IMR-90 (cell line): ENCODE results near the gene RALGPS2. TPM values are rescaled to one million over a fixed set of nuclear protein-coding genes. Genes with fewer than 3 reads are reported as not detected.

Experiments used
- ATAC-seq: fragments of 200-7000 bp; cut with Tn5 transposase; 2 replicates; pipeline ENCODE4 v1.9.1; 2020; ENCODE audit warnings: low read depth, mild to moderate bottlenecking, moderate library complexity
- BruUV-seq: library from RNA; stranded (reverse); fragments of 400-500 nt; replicated peaks from 2 replicates; lab custom pipeline; 2021; lab: Mats Ljungman, UMichigan
- CTCF ChIA-PET: fragments of 300-600 bp; formaldehyde crosslinking; extraction: SDS; loops from one replicate; lab custom pipeline; 2021; ENCODE audit warnings: antibody characterized with exemption; lab: Yijun Ruan, JAX
- POLR2A ChIA-PET: fragments of 300-600 bp; sonication (Branson Sonifier 250); formaldehyde crosslinking; loops from one replicate; lab custom pipeline; 2022; ENCODE audit warnings: antibody characterized with exemption; ENCODE audit not compliant: unreplicated experiment; lab: Charles Lee
- DNase-seq: peaks from one replicate; pipeline ENCODE4 v3.0.0; 2013
- H2AFZ ChIP-seq: replicated peaks from 2 replicates; pipeline ENCODE3; 2013; ENCODE audit warnings: low read length, mild to moderate bottlenecking; ENCODE audit not compliant: poor library complexity
- H2AK5ac ChIP-seq: 2 replicates; pipeline ENCODE4 v1.6.1; 2013; ENCODE audit warnings: low read depth, low read length, inconsistent platforms
- H2AK9ac ChIP-seq: replicated peaks from 2 replicates; pipeline ENCODE3; 2013; ENCODE audit warnings: mild to moderate bottlenecking, low read depth, low read length, moderate library complexity; ENCODE audit not compliant: poor library complexity
- H2BK120ac ChIP-seq: 2 replicates; pipeline ENCODE4 v1.6.1; 2013; ENCODE audit warnings: low read depth, low read length, inconsistent platforms
- H2BK15ac ChIP-seq: 3 replicates; pipeline ENCODE4 v1.6.1; 2013; ENCODE audit warnings: low read depth, low read length, inconsistent platforms
- H2BK20ac ChIP-seq: 2 replicates; pipeline ENCODE4 v1.6.1; 2013; ENCODE audit warnings: low read depth, mild to moderate bottlenecking, inconsistent platforms, low read length, moderate library complexity
- H2BK5ac ChIP-seq: 2 replicates; pipeline ENCODE4 v1.6.1; 2013; ENCODE audit warnings: mild to moderate bottlenecking, low read depth, low read length, inconsistent platforms; ENCODE audit not compliant: poor library complexity, severe bottlenecking
- H3K14ac ChIP-seq: replicated peaks from 2 replicates; pipeline ENCODE4 v1.6.1; 2013; ENCODE audit warnings: low read depth, low read length, inconsistent platforms
- H3K18ac ChIP-seq: 2 replicates; pipeline ENCODE4 v1.6.1; 2013; ENCODE audit warnings: low read depth, low read length, control low read depth
- H3K23ac ChIP-seq: 2 replicates; pipeline ENCODE4 v1.6.1; 2013; ENCODE audit warnings: low read depth, low read length, inconsistent platforms
- H3K27ac ChIP-seq: 2 replicates; pipeline ENCODE4 v1.5.1; 2013; ENCODE audit warnings: mild to moderate bottlenecking, control low read depth, low read length; ENCODE audit not compliant: insufficient read depth
- H3K27me3 ChIP-seq: 2 replicates; pipeline ENCODE4 v1.6.1; 2013; ENCODE audit warnings: low read length; ENCODE audit not compliant: control insufficient read depth, insufficient read depth
- H3K36me3 ChIP-seq: 2 replicates; pipeline ENCODE4 v1.6.1; 2013; ENCODE audit warnings: low read length, mixed read lengths; ENCODE audit not compliant: control insufficient read depth, insufficient read depth
- H3K4ac ChIP-seq: 2 replicates; pipeline ENCODE4 v1.6.1; 2013; ENCODE audit warnings: low read depth, low read length, inconsistent platforms
- H3K4me1 ChIP-seq: 2 replicates; pipeline ENCODE4 v1.6.1; 2013; ENCODE audit warnings: low read length, mixed read lengths; ENCODE audit not compliant: control insufficient read depth, insufficient read depth
- H3K4me2 ChIP-seq: 2 replicates; pipeline ENCODE4 v1.6.1; 2013; ENCODE audit warnings: low read depth, mild to moderate bottlenecking, control low read depth, low read length, moderate library complexity
- H3K4me3 ChIP-seq: 2 replicates; pipeline ENCODE4 v1.5.1; 2013; ENCODE audit warnings: low read depth, mild to moderate bottlenecking, control low read depth, low read length, moderate library complexity; ENCODE audit not compliant: insufficient read depth
- H3K56ac ChIP-seq: 2 replicates; pipeline ENCODE4 v1.6.1; 2013; ENCODE audit warnings: low read length, inconsistent platforms; ENCODE audit not compliant: insufficient read depth; ENCODE audit errors: extremely low read depth
- H3K79me1 ChIP-seq, 2 experiments: 2 replicates each; pipeline ENCODE4 v1.6.1; 2013; ENCODE audit warnings: low read length in 2 of 2, inconsistent platforms in 1 of 2, low read depth in 1 of 2
- H3K9ac ChIP-seq: 2 replicates; pipeline ENCODE4 v1.6.1; 2013; ENCODE audit warnings: low read depth, low read length, control low read depth
- H3K9me1 ChIP-seq: 2 replicates; pipeline ENCODE4 v1.6.1; 2013; ENCODE audit warnings: low read length, inconsistent platforms; ENCODE audit not compliant: insufficient read depth
- H3K9me3 ChIP-seq: 2 replicates; pipeline ENCODE4 v1.6.1; 2013; ENCODE audit warnings: low read length; ENCODE audit not compliant: control insufficient read depth, insufficient read depth
- H4K20me1 ChIP-seq: 2 replicates; pipeline ENCODE4 v1.6.1; 2013; ENCODE audit warnings: low read length, inconsistent platforms; ENCODE audit not compliant: insufficient read depth
- H4K5ac ChIP-seq: 2 replicates; pipeline ENCODE4 v1.6.1; 2013; ENCODE audit warnings: mild to moderate bottlenecking, low read depth, low read length, control low read depth
- H4K8ac ChIP-seq, 2 experiments: 2 replicates each; pipeline ENCODE4 v1.6.1; 2013; ENCODE audit warnings: low read depth in 2 of 2, low read length in 2 of 2, control low read depth in 1 of 2, inconsistent platforms in 1 of 2
- H4K91ac ChIP-seq: 2 replicates; pipeline ENCODE4 v1.6.1; 2013; ENCODE audit warnings: low read depth, low read length, inconsistent platforms; ENCODE audit not compliant: insufficient read depth
- CHD1 ChIP-seq: IDR thresholded peaks from 2 replicates; pipeline ENCODE4 v1.6.1; 2012; ENCODE audit warnings: low read depth, low read length, improper control_type of control experiment
- CTCF ChIP-seq: conservative IDR thresholded peaks from 2 replicates; pipeline ENCODE4 v1.5.1; 2012; ENCODE audit warnings: mild to moderate bottlenecking, low read depth, low read length, improper control_type of control experiment
- ELK1 ChIP-seq: fragments of 150-350 bp; IDR thresholded peaks from 2 replicates; pipeline ENCODE4 v1.6.1; 2016; ENCODE audit warnings: low read depth, mild to moderate bottlenecking, low read length, moderate library complexity, borderline replicate concordance
- FOS ChIP-seq: fragments of 150-350 bp; IDR thresholded peaks from 2 replicates; pipeline ENCODE4 v1.6.1; 2016; ENCODE audit warnings: low read depth, low read length
- MAFK ChIP-seq: IDR thresholded peaks from 2 replicates; pipeline ENCODE4 v1.6.1; 2012; ENCODE audit warnings: low read depth, low read length, improper control_type of control experiment
- MAZ ChIP-seq: IDR thresholded peaks from 2 replicates; pipeline ENCODE4 v1.6.1; 2012; ENCODE audit warnings: low read depth, mild to moderate bottlenecking, low read length, improper control_type of control experiment, moderate library complexity, borderline replicate concordance
- MXI1 ChIP-seq: IDR thresholded peaks from 2 replicates; pipeline ENCODE4 v1.6.1; 2012; ENCODE audit warnings: low read depth, mild to moderate bottlenecking, low read length, moderate library complexity, borderline replicate concordance
- NFE2L2 ChIP-seq: fragments of 150-350 bp; IDR thresholded peaks from 2 replicates; pipeline ENCODE4 v1.6.1; 2016; ENCODE audit warnings: low read depth, mild to moderate bottlenecking, low read length
- POLR2A ChIP-seq: IDR thresholded peaks from 2 replicates; pipeline ENCODE4 v1.6.1; 2012; ENCODE audit warnings: mild to moderate bottlenecking, low read depth, low read length
- RAD21 ChIP-seq: IDR thresholded peaks from 2 replicates; pipeline ENCODE4 v1.6.1; 2012; ENCODE audit warnings: low read length, improper control_type of control experiment
- RCOR1 ChIP-seq: IDR thresholded peaks from 2 replicates; pipeline ENCODE4 v1.6.1; 2012; ENCODE audit warnings: mild to moderate bottlenecking, low read length, improper control_type of control experiment; ENCODE audit not compliant: insufficient replicate concordance
- RFX5 ChIP-seq: IDR thresholded peaks from 2 replicates; pipeline ENCODE4 v1.8.0; 2012; ENCODE audit warnings: low read depth, mild to moderate bottlenecking, low read length, moderate library complexity
- WGBS, 2 experiments: methylation state at CpG; one replicate each; pipeline versions ENCODE4 v1.1.5 to v1.1.7; 2013; ENCODE audit warnings: missing lambda C conversion rate in 2 of 2; ENCODE audit not compliant: insufficient read length in 1 of 2; ENCODE audit errors: extremely low coverage in 2 of 2; 5-methylcytosine and 5-hydroxymethylcytosine counted together
- dilution Hi-C: fragments of 300-500 bp; cut with HindIII; formaldehyde crosslinking; loops from one replicate; pipeline ENCODE4 v1.14.3; 2018; ENCODE audit warnings: low sequenced_read_pairs; ENCODE audit not compliant: unreplicated experiment
- in situ Hi-C: fragments of 300-500 bp; cut with MboI; formaldehyde crosslinking; loops from 3 replicates; pipeline ENCODE4 v1.14.3; 2019; ENCODE audit warnings: low sequenced_read_pairs, inconsistent platforms, mixed read lengths
- intact Hi-C: fragments of 100-400 bp; cut with micrococcal nuclease; formaldehyde crosslinking; loops from 2 replicates; pipeline ENCODE4 v1.10.0; 2022
- polyA plus RNA-seq, 3 experiments: library from polyadenylated mRNA; depleted of rRNA; stranded (reverse); fragments of >200 nt; gene quantifications; 2 replicates each; pipeline ENCODE4 v1.2.3, GENCODE V29; 2012; ENCODE audit warnings: low replicate concordance in 1 of 3
- total RNA-seq: library from RNA; depleted of rRNA; stranded (reverse); fragments of >200 nt; gene quantifications from 2 replicates; pipeline ENCODE4 v1.2.3, GENCODE V29; 2012

The RALGPS2 gene
- total and polyA plus RNA-seq, 2 of the 4 experiments (the other 2 are of a cell fraction) = 13.8 to 148 TPM

- Histone ChIP-seq H4K91ac (no peak overlapping the region), H2AK5ac (no peak overlapping the region), H3K56ac (no peak overlapping the region), H3K23ac (no peak overlapping the region), H3K4me2 (no peak overlapping the region), H2AK9ac (no peak overlapping the region), H2BK15ac (no peak overlapping the region), H2BK20ac (no peak overlapping the region), H2BK120ac (no peak overlapping the region), H3K4ac (no peak overlapping the region), H4K8ac (no peak overlapping the region), H3K14ac (no peak overlapping the region), H3K9ac (no peak overlapping the region; the same call in 1 of the 2 replicates), H4K20me1 (no peaks in the 10 kb centered on the region), H3K79me1 (peaks cover 3 to 9% of the 10 kb centered on the region in 2 experiments; a peak in 2 of 4 replicates), H2AFZ (no peak overlapping the region), H3K36me3 (peaks cover 4% of the 10 kb centered on the region), H2BK5ac (no peak overlapping the region), H3K4me3 (no peak overlapping the region), H3K9me3 (no peaks in the 10 kb centered on the region), H3K27ac (no peak overlapping the region), H3K4me1 (peaks cover 5% of the 10 kb centered on the region), H4K5ac (no peak overlapping the region), H3K9me1 (peaks cover 2% of the 10 kb centered on the region; the same call in 1 of the 2 replicates), H3K27me3 (no peaks in the 10 kb centered on the region), H3K18ac (no peak overlapping the region)
- intact Hi-C loops (no loop called here), dilution Hi-C loops (no loop called here), in situ Hi-C loops (no loop called here)
- BruUV-seq = no TSS peak
- no CpG with 5 or more reads among the region's 1 CpG for WGBS, 2 experiments
- DNase-seq (no peak), ATAC-seq (no peak)
- TF ChIP-seq RAD21 (no peak), NFE2L2 (no peak), FOS (no peak), RFX5 (no peak), POLR2A (no peak), MAZ (no peak), ELK1 (no peak), CHD1 (no peak), MAFK (no peak), MXI1 (no peak), CTCF (no peak), RCOR1 (no peak)
- ChIA-PET CTCF (no interaction called here), POLR2A (no interaction called here)
Measured at GRCh38 chr1:178870221-178870620, 145.2 kb downstream of the RALGPS2 start.
